Skeletal muscle cell (primary cell): ENCODE data around the gene KLHL26.

Experiments
- DNase-seq: peaks from one replicate; pipeline ENCODE4 v3.0.0-alpha.2; 2010; ENCODE audit warnings: low read depth
- H3K4me3 ChIP-seq: 2 replicates; pipeline ENCODE4 v1.5.1; 2011; ENCODE audit warnings: low read depth, mild to moderate bottlenecking, control low read depth, low read length, moderate library complexity

Gene KLHL26

GRCh38 chr19:18644196-18645034, 7.6 kb downstream of the KLHL26 start:
- H3K4me3 ChIP-seq = no peak overlapping the region
- no peak for DNase-seq

GRCh38 chr19:18645035-18645511, 8.2 kb downstream of the KLHL26 start:
- DNase-seq = no peak
- no peak overlapping the region for H3K4me3 ChIP-seq

- DNase-seq = no peak
- no peak overlapping the region for H3K4me3 ChIP-seq
Measured at GRCh38 chr19:18646535-18647370, 9.9 kb downstream of the KLHL26 start.

GRCh38 chr19:18647371-18647767, 10.5 kb downstream of the KLHL26 start:
- DNase-seq = no peak
- H3K4me3 ChIP-seq = no peak overlapping the region

- no peak for DNase-seq
Measured at GRCh38 chr19:18647807-18648206, 11.0 kb downstream of the KLHL26 start.

GRCh38 chr19:18648973-18649315, 12.1 kb downstream of the KLHL26 start:
- DNase-seq = no peak
- no peak overlapping the region for H3K4me3 ChIP-seq

More at GRCh38 chr19:18647807-18648206, 11.0 kb downstream of the KLHL26 start:
- no peak overlapping the region for H3K4me3 ChIP-seq

GRCh38 chr19:18649371-18650020, 12.7 kb downstream of the KLHL26 start:
- H3K4me3 ChIP-seq = no peak overlapping the region

GRCh38 chr19:18650021-18650390, 13.2 kb downstream of the KLHL26 start:
- no peak for DNase-seq
- no peak overlapping the region for H3K4me3 ChIP-seq

More at GRCh38 chr19:18649371-18650020, 12.7 kb downstream of the KLHL26 start:
- no peak for DNase-seq

- DNase-seq = no peak
- H3K4me3 ChIP-seq = no peak overlapping the region
Measured at GRCh38 chr19:18650468-18651041, 13.7 kb downstream of the KLHL26 start.

GRCh38 chr19:18651300-18651699, 14.5 kb downstream of the KLHL26 start:
- no peak for DNase-seq
- no peak overlapping the region for H3K4me3 ChIP-seq

- DNase-seq = no peak
- no peak overlapping the region for H3K4me3 ChIP-seq
Measured at GRCh38 chr19:18651733-18652132, 14.9 kb downstream of the KLHL26 start.

- H3K4me3 ChIP-seq = no peak overlapping the region
- DNase-seq = no peak
Measured at GRCh38 chr19:18653853-18654252, 17.0 kb downstream of the KLHL26 start.

GRCh38 chr19:18654469-18654868, 17.6 kb downstream of the KLHL26 start:
- H3K4me3 ChIP-seq = no peak overlapping the region
- no peak for DNase-seq

GRCh38 chr19:18655173-18655844, 18.5 kb downstream of the KLHL26 start:
- DNase-seq = no peak
- no peak overlapping the region for H3K4me3 ChIP-seq

GRCh38 chr19:18656337-18657086, 19.7 kb downstream of the KLHL26 start:
- no peak for DNase-seq
- no peak overlapping the region for H3K4me3 ChIP-seq

- no peak overlapping the region for H3K4me3 ChIP-seq
- no peak for DNase-seq
Measured at GRCh38 chr19:18657590-18658365, 20.9 kb downstream of the KLHL26 start.

GRCh38 chr19:18658366-18658855, 21.6 kb downstream of the KLHL26 start:
- no peak overlapping the region for H3K4me3 ChIP-seq
- DNase-seq = no peak
